T-helper 1 cell (primary cell): ENCODE data around the gene MZF1.
"Not testable (repeated sequence)": the region's sequence is repeated elsewhere in the genome, so short reads cannot be mapped to it uniquely, and the experiment has no call there.

Experiments used
- DNase-seq, 5 donors: peaks; one replicate each; pipeline ENCODE4 v3.0.0-alpha.2; 2012 to 2020
- total RNA-seq, 4 donors: gene quantifications; one replicate each; lab custom pipeline; 2026; lab: John Stamatoyannopoulos, UW

Gene MZF1
- total RNA-seq: 20.6 to 44.1 (median 36.2) reads per million in 4 donors

DNA sequence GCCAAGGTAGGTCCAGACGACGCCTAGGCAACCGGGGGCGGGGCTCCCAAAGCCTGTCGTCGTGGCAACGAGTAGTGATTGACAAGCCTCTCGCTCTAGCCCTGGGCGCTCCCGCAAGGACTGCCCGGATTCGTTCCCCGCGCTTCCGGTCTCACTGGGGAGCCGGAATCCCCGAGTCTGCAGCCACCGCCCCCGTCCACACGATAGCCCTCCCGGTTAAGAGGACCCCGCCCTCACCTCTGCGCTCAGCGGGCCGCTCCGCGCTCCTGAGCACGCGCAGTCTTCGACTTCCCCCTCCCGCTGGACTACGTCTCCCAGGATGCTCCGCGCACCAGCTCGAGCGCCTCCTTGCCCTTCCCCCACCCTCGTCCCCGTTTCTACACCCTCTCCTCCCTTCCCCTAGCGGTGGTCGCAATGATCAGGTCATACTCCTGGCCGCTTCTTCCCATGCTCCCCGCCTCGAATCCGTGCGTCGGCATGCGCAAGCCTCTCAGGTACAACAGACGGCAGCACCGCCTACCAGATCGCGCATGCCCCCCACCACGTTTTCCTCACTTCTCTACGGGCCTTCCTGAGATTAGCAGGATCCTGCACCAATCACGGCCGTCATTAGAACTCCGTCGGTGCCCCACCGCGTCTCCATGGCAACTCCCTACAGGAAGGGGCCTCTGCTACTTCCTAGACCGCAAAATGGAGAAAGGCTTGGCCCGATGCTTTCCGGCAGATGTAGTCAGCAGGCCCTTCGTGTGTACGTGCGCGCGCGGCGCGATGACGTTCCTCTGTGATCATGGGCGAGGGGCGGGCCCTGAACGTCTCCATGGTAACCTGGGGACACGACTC lies at the start of gene MZF1:
Gene MZF1, minus strand, starts transcription at position 518 of the 840 bp plus-strand sequence. CDS start 1,946 bp downstream, outside the sequence.
- peak; percentile 100 for DNase-seq

DNA sequence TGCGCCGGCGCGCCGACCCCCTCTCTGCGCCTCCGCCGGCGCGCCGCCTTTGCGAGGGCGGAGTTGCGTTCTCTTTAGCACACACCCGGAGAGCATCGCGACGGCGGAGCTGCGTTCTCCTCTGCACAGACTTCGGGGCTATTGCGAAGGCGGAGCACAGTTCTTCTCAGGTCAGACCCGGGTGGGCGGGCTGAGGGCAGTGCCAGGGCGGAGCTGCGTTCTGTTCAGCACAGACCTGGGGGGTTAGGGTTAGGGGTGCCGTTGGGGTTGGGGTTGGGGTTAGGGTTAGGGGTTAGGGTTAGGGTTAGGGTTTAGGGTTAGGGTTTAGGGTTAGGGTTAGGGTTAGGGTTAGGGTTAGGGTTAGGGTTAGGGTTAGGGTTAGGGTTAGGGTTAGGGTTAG lies 34.1 kb upstream of the MZF1 start:
- DNase-seq: not testable (repeated sequence)

DNA sequence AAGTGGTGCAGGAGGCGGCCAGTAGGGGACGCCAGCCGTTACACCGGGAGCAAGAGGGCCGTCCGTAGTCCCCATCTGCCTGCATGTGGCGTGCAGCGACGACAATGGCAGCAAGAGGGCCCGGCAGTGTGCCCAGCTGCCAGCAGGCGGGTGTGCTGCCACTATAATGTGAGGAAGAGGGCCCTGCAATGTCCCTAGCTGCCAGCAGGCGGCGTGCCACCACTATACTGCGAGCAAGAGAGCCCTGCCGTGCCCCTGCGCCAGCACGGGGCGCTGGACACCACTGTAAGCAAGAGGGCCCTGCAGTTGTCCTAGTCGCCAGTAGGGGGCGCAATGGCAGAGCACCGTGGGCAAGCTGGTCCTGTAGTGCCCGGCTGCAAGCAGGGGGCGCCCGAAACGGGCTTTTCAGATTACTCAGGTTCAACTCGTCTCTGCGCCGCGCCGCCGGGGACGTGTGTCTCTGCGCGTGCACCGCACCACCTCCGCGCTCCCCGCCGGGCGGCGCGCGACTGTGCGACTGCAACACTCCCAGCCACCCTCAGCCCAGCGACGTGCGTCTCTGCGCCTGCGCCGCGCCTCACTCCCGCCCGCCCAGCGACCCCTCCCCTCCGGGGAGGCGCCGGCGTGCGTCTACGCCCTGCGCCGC lies 33.2 kb upstream of the MZF1 start:
- DNase-seq: not testable (repeated sequence)

DNA sequence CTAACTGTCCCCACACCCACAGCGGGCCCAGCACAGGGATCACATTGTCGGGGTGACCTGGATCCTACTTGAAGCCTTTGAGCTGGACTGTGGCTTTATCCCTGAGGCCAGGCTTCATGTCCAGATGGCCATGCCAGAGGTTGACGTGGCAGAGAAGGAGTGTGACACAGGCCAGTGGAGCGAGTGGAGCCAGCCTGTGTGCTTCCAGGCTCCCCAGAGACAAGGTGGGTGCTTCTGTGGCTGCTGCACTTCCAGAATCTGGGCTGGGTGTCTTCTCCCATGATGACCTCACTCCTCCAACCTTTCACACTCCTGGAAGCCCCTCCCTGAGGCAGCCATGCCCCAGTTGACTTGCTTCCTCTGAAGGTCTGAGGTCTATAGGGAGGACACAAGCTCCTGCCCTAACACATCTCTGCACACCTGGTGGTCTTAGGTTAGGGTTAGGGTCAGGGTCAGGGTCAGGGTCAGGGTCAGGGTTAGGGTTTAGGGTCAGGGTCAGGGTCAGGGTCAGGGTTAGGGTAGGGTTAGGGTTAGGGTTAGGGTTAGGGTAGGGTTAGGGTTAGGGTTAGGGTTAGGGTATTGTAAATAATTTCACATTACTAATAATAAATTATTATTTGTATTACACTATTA lies 13.1 kb upstream of the MZF1 start:
- no peak for DNase-seq

DNA sequence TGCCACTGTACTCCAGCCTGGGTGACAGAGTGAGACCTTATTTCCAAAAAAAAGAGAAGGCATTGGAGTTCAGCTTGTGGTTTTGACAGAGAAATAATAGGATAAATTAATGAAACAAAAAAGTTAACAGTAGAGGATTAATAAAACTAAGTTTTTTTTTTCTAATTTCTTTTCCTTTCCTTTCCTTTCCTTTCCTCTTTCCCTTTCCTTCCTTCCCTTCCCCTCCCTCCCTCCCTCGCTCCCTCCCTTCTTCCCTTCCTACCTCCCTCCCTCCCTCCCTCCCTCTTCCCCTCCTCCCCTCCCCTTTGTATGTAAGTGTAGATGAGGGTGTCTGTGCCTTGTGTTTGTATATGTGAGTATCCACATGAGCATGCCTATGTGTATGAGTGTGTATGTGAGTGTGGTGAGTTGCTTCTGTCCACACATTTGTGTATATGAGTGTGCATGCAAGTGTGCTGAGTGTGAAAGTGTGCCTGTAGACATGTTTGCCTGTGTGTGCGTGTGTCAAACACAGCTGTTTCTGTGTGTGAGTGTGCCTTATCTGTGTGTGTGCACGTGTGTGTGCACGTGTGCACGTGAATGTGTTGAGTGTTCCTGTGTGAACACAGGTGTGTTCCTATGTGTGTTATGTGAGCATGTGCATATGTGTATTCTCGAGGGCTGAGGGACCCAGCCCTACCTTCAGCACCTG lies 12.5 kb upstream of the MZF1 start:
- DNase-seq: no peak

DNA sequence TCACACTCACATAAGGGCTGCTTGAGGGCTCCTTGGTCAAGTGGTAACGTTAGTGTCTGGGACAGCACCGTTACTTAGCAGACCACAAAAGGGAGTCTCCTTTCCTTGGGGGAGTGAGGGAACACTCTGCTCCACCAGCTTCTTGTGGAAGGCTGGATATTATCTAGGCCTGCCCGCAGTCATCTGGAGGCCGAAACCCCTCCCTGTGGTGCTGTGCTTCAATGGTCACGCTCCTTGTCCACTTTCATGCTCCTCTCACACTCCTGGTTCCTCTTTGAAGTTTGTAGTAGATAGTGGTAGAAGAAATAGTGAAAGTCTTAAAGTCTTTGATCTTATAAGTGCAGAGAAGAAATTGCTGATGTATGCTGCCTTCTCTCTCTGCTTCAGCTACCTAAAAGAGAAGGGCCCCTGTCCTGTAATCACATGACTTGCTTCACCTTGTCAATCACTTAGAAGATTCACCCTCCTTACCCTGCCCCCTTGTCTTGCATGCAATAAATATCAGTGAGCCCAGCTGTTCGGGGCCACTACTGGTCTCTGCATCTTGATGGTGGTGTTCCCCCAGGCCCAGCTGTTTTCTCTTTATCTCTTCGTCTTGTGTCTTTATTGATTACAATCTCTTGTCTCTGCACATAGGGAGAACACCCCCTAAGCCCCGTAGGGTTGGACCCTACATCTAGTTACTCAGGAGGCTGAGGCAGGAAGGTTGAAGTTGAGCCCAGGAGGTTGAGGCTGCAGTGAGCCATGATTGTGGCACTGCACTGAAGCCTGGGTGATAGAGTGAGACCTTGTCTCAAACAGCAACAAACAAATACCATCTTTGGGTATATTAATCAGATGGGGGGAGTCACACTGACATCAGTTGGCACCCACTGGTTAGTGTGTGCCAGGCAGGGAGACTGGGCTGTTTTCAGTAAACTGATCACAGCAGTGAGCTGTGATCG lies 11.6 kb upstream of the MZF1 start:
- no peak for DNase-seq

DNA sequence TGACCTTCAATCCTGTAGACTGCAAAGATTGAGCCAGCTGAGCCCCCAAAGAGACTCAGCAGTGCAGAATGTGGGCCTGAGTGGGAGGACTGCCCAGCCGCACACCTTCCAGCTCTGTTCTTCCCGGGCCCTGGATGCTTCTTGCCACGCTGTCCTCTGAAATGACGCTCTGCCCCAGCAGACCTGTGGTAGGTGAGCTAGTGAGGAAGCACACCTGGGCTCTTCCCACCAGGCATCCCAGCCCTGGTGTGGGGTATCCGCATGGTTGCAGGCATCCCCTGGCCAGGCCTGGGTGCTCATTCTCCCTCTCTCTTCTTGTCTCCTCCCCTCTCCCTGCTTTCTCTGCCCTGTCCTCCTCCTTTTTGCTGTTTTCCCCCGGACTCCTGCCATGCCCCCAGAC lies 9.8 kb upstream of the MZF1 start:
- no peak for DNase-seq

DNA sequence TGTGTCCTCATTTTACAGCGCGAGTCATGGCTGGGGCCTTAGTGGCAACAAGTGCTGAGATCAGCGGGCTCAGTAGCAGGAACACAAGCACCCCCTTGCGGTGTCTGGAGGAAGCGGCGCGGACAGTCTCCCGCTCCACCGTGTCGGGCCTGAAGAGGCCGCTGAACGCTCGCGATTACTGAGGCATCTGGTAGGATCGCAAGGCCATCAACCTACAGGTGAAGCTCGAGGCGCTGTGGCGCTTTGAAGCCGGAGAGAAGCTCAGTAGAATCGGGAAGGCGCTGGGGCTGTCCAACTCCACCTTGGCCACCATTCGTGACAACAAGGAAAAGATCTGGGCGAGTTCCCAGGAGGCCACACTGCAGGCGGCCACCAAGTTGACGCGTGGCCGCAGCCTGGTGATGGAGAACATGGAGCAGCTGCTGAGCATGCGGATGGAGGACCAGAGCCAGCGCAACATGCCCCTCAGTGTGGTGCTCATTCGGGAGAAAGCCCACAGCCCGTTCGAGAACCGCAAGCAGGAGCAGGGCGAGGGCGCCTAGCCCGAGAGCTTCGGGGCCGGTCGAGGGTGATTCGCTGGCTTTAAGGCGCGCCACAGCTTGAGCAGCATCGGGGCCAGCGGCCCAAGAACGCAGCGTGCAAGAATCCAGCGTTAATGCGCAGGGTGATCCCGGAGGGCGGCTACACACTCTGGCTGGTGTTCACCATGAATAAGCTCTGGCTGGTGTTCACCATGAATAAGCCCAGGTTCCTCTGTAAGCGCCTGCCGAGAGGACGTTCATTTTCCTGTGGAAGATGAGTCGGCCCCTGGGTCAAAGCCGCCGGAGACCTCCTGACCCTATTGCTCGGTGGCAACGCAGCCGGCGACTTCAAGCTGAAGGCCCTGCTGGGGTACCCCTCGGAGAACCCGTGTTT lies 8.3 kb upstream of the MZF1 start:
- DNase-seq: peak; percentile 71 to 88 (median 83)

DNA sequence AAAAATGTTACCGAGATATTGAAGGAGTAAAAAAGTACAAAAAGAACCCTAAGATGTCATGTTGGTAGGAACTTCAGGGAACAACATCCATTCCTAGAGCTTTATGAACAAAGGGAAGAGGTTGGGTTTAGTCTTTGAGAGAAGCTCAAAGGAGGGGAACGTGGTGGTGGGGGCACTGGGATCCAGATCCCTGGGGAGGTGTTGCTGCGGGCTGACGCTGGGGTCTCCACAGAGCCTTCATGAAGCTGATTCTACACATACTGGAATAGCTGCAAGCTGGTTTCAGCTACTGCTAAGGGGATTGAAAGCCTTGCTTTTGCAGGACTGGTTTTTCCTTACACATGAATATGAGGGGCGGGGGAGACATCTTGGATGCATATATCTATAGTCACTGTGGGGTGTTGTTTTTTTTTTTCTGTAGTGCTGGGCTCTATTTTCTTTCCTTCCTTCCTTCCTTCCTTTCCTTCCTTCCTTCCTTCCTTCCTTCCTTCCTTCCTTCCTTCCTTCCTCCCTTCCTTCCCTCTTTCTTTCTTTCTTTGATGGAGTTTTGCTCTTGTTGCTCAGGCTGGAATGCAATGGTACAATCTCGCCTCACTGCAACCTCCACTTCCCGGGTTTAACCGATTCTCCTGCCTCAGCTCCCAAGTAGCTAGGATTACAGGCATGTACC lies 6.5 kb upstream of the MZF1 start:
- no peak for DNase-seq

DNA sequence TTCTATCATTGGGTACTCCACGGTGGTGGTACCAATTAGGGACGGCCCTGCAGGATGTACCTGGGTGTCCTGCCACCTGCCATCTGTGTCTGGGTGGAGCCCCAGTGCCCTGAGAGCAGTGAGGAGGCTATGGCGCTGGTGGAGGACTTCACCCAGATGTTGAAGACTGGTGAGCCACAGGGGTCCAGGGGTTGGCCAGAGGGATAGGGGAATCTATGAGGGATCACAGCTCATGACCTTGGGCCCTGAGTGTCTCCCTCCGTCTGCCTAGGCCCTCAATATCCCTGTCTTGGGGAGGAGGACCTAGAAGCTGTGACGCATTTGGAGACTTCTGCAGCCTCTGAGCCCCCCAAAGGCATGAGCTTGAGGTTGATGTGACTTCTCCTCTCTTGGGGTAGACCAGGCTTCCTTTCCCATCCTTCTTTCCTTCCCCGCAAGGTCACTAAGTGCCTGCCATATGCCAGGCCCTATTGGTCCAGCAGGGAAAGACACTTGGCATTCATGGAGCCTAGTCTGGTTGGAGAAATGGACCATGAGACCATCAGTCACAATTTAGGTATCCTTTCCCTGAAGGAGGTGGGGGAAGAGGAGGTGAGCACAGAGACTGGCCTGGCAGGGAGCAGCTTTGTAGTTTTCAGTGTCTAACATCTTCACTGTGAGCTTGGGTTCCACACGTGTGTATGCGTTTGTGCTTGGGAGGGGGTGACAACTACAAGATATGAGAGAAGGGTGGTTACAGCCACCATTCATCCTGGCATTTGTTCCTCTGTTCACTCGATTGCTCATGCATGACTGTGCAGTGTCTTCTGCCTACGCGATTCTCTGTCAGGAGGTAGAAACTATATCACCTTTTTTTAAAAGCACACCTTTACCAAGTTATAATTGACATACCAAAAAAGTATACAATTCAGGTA lies 5.1 kb upstream of the MZF1 start:
- no peak for DNase-seq

DNA sequence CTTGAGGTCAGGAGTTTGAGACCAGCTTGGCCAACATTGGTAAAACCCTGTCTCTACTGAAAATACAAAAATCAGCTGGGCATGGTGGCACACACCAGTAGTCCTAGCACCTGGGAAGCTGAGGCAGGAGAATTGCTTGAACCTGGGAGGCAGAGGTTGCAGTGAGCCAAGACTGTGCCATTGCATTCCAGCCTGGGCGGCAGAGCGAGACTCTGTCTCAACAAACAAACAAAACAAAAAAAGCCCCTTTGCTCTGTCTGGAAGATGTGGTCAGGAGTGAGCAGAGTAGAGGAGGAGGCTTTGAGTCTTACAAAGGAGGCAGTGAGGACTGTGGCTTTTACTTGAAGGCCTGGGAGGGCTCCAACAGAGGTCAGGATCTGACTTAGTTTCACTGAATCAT lies 4.4 kb upstream of the MZF1 start:
- DNase-seq: not testable (repeated sequence)

DNA sequence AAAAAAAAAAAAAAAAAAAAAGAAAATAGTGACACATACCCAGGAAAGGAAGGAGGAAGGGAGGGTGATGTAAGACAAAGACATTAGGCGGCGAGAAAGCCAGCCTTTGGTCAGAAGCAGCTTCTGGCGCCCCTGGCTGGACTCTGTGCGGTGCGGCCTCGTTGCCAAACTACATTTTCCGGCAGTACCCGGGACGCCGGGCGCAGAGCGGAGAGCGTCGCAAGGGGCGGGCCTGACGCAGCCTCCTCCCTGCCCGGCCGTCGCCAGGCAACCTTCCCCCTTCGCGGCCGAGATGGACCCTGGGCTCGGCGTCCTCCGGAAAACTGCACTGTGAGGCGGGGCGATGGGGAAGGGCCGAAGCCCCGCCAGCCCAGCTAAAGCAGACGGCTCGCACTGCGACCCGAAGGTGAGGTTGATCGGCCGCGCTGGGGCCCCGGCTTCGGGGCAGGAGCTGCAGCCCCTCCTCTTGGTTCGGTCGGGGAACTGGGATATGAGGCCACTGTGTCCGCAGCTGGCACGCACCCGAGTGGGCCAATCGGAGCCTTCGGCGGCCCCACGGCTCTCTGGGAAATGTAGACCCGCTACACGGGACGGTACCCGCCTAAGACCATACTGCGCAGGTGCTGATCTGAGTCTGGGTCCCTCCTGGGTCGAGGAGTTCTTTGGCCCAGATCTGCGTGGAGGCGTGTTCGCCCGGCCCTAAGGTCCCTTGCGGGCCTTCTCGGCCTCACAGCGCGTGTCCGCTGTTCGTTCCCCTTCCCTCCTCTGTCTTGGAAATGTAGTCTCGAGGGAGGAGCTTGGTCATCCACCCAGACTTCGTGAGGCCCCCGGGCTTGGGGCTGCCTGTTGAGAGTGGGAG lies 2.3 kb upstream of the MZF1 start:
- DNase-seq: peak; percentile 55 to 90 (median 67)

DNA sequence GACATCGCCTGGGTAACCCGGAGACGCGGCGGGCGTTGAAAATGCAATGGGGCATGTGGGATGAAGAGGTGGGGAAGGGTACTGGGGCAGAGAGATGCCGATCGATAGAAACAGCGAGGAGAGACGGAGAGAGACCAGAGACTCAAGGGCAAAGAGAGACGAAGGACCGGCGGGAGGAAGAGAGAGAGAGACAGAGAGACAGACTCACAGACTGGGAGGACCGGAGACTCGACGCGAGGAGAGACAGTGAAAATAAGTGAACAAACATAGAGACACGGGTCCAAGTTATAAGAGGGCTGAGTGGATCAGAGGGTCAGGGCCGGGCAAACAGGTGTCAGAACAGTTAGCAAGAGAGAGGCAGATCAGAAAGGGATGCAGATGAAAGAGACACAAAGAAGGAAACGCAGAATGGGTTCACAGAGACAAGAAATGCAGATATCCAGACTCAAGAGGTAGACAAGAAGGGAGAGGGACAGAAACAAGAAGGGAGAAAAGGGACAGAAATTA lies 576 bp upstream of the MZF1 start:
- DNase-seq: no peak

DNA sequence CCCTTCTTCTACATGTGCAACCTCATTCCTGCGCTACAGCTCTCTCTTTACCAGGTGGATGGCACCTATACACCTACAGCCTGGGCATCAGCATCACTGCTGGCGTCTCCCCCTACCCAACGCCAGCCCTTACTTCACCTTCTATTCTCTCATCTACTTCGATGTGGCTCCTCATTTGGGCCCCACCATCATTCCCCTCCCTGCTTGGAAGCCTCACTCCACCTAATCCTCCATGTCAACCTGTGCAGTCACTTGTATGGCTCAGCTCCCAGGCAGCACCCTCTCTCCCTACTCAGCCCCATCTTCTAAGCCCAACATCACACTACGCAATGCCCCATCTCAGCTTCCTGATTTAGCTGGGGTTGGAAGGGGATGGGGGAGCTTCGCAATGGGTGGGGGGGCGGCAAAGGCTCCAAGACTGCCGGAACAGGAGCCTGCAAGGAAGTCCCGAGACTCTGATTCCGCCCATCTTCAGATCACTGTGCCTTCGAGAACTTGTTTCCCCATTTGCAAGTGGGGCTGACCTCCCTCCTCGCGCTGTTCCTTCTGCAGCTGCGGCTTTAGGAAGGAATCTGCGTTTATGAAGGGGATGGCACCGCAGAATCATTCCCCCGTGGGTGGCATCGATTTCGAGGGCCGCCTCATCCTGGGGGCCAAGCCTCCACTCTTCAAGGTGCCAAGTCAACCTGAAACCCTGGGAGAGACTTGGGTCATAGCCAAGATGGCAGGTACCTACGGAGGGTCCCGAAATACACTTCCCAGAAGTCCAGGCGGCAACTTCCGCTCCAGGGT lies 913 bp downstream of the MZF1 start:
- no peak for DNase-seq

DNA sequence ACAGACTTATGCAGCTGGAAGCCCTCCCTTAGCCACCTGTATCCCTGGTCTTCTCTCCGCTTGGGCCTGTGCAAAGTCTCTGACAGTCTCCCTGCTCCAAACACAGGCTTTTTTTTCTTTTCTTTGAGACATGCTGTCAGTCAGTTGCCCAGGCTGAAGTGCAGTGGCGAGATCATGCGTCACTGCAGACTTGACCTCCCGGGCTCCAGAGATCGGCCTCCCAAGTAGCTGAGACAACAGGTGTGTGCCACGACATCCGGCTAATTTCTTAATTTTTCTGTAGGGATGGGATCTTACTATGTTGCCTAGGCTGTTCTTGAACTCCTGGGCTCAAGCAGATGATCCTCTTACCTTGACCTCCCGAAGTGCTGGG lies 1.6 kb downstream of the MZF1 start:
- DNase-seq: no peak

DNA sequence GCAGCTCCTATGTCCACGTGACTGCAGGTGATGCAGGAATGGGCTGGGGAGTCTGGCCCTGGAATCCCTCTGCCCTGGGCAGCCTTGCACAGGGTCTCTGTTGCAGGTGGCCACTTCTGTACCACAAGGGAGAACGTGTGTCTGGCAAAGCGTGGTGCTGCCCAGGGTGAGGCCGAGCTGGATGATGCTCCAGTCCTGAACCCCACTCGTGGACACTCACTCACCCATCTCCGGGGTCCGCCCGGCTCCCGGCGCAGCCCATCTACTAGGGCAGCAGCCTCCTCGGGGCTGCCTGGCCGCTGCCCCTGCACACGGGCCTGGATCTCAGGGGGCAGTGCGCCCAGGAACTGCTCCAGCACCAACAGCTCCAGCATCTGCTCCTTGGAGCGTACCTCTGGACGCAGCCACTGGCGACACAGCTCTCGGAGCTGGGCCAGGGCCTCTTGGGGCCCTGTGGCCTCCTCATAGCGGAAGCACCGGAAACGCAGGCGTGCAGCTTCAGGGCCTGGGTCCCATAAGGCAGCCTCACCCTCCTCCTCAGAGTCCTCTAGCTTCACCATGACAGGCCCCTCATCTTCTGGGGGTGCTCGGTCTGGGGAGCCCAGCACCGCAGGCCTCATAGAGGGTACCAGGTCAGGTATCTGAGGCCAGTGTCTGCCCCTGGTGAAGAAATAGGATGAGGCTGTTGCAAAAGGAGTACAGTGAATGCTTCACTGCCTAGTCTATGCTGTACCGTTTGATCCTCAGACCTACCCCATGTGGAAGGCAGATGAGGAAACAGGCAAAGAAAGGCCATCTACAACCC lies 2.2 kb downstream of the MZF1 start:
- no peak for DNase-seq
